A673 (cell line): Measurements from ENCODE around the gene CIBAR2.

Experiments used
- CTCF ChIP-seq: fragments of 300-800, 200-600 bp; sonication (generic); conservative IDR thresholded peaks from 2 replicates; pipeline ENCODE4 v1.5.1; 2017; ENCODE audit warnings: low read depth, mild to moderate bottlenecking, antibody characterized with exemption, low read length, moderate library complexity, mixed read lengths
- EZH2 ChIP-seq: fragments of 200-600 bp; sonication (generic); IDR thresholded peaks from 2 replicates; pipeline ENCODE4 v1.6.1; 2017; ENCODE audit warnings: borderline replicate concordance, low read depth, mild to moderate bottlenecking, mixed read lengths, antibody characterized with exemption, low read length; ENCODE audit not compliant: poor library complexity, severe bottlenecking

- TF ChIP-seq EZH2 (no peak), CTCF (no peak)
Observed at GRCh38 chr16:85051067-85051581, 61.1 kb downstream of the CIBAR2 start.
